ENCODE results near the gene NUP188. TPM values are rescaled to one million over a fixed set of nuclear protein-coding genes. Genes with fewer than 3 reads are reported as not detected.

NUP188 gene
- total RNA-seq = 56.7 and 99.2 TPM in 2 replicates

DNA sequence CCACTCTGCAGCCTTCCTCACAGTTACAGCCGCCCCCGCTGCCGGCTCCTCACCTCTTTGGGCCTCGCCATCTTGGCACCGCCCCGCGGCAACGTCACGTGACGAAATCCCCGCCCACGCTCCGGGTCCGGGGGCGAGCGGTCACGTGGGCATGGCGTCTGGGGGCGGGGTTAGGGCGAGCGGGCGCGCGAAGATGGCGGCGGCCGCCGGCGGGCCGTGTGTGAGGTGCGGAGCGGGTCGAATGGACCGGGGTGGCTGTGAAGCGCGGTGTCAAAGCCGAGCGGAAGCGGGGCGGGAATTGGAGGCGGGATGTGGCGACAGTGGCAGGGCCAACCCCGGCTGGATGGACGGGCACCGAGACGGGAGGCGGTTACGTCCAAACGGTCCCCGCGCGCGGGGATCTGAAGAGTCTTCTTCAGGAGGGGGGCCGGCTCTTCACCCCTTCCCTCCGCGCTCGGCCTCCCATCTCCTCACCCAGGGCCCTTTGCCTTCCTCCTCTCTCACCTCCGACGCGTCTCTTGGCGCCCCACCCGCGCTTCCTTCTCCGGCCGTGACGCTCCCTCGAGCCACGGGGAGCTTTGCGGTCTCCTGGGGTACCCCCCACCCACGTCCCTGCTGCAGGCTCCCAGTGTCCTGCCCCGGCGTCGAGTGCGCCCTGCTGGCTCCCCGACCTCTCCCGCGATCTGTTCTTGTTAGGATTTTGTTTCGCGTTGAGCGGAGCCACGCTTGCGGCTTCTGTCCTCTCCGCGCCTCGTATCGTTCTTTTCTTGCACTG is at the start of gene NUP188, which contains the start of gene DOLK:
TSS of gene NUP188 (plus strand) at position 173 of the 775 bp plus-strand sequence. CDS start at position 194, 21 bp downstream.
TSS of gene DOLK (minus strand) at position 77 of the 775 bp plus-strand sequence. CDS start 300 bp downstream, outside the sequence.

GRCh38 chr9:128920381-128921058 is 27.0 kb upstream of the NUP188 start, which contains the start of gene PHYHD1:
Gene PHYHD1 (plus strand): TSS chr9:128920982. CDS start chr9:128922324, 1,342 bp downstream.

DNA sequence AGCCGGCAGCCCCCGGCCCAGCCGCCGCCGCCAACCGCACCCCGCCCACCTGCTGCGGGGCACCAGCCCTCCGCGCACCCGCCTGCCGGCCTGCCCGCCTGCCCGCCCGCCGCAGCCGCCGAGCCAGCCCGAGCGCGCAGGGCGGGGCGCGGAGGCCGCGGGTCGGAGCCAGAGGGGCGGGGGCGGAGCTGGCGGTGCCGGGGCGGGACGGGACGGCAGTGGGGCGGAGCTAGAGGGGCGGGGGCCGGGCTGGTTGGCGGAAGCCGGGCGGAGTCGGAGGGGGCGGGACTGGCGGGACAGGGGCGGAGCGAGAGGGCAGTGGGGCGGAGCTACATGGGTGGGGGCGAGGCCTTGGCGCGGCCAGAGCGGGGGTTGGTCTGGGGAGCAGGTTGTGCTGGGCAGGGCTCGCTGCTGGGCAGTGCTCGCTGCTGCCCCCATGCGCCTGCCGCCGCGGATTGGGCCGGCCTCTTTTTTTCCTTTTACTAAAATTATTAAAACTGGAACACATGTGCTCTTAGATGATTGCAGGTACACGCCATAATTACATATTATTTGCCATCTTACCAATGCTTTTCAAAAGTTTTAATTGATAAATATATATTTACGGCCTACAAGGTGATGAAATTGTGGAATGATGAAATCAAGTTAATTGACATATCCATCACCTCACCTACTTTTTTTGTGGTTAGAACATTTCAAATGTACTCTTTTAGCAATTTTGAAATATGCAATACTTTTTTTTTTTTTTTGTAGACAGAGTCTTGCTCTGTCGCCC is 80.9 kb downstream of the NUP188 start, which contains the start of gene SH3GLB2:
TSS of gene SH3GLB2 (minus strand) at position 140 of the 775 bp plus-strand sequence. CDS start 177 bp downstream, outside the sequence.

GRCh38 chr9:129036241-129036922 is 88.9 kb downstream of the NUP188 start, which contains the start of gene MIGA2:
Gene MIGA2 (plus strand): TSS chr9:129036626. CDS start chr9:129040595, 3,969 bp downstream.

Other genes with a start within 250 kb of the NUP188 start
- 3.1 and 3.7 TPM in 2 replicates for gene PKN3, start 245.2 kb upstream of the NUP188 start, total RNA-seq
- gene ZDHHC12, start 223.6 kb upstream of the NUP188 start, total RNA-seq = 67.0 and 73.5 TPM in 2 replicates
- gene ZER1, start 175.8 kb upstream of the NUP188 start, total RNA-seq = 19.0 and 35.0 TPM in 2 replicates
- 17.8 and 18.2 TPM in 2 replicates for gene TBC1D13, start 160.4 kb upstream of the NUP188 start, total RNA-seq
- 7.7 and 35.5 TPM in 2 replicates for gene ENDOG, start 129.2 kb upstream of the NUP188 start, total RNA-seq
- gene SPOUT1, start 117.9 kb upstream of the NUP188 start, total RNA-seq = 11.2 and 40.4 TPM in 2 replicates
- gene KYAT1, start 65.7 kb upstream of the NUP188 start, total RNA-seq = 5.3 and 13.3 TPM in 2 replicates
- gene LRRC8A, start 65.6 kb upstream of the NUP188 start, total RNA-seq = 70.5 and 117 TPM in 2 replicates
- 3.6 and 24.5 TPM in 2 replicates for gene PHYHD1, start 26.7 kb upstream of the NUP188 start, total RNA-seq
- 33.7 and 40.4 TPM in 2 replicates for gene DOLK, start 96 bp upstream of the NUP188 start, total RNA-seq
- 49.7 and 61.0 TPM in 2 replicates for gene SH3GLB2, start 80.6 kb downstream of the NUP188 start, total RNA-seq
- 24.1 and 30.9 TPM in 2 replicates for gene MIGA2, start 88.9 kb downstream of the NUP188 start, total RNA-seq
- 15.1 and 25.3 TPM in 2 replicates for gene DOLPP1, start 133.4 kb downstream of the NUP188 start, total RNA-seq
- 46.7 and 57.1 TPM in 2 replicates for gene CRAT, start 163.1 kb downstream of the NUP188 start, total RNA-seq
- 73.5 and 142 TPM in 2 replicates for gene PTPA, start 163.7 kb downstream of the NUP188 start, total RNA-seq
- 24.9 and 48.7 TPM in 2 replicates for gene IER5L, start 230.6 kb downstream of the NUP188 start, total RNA-seq

Data from placental pericyte (primary cell).